Caco-2 (cell line): ENCODE data around the gene OR5H6. TPM values are rescaled to one million over a fixed set of nuclear protein-coding genes. Genes with fewer than 3 reads are reported as not detected.

Source experiments
- Bru-seq: library from RNA; stranded (reverse); fragments of 400-500 nt; gene quantifications from one replicate; lab custom pipeline; 2021; lab: Mats Ljungman, UMichigan
- BruChase-seq, 2 experiments: library from RNA; stranded (reverse); fragments of 400-500 nt; gene quantifications; one replicate each; lab custom pipeline; 2021; lab: Mats Ljungman, UMichigan
- BruUV-seq: library from RNA; stranded (reverse); fragments of 400-500 nt; replicated peaks from 2 replicates; lab custom pipeline; 2021; lab: Mats Ljungman, UMichigan
- CTCF ChIA-PET: fragments of 300-600 bp; sonication (Branson Sonifier 250); formaldehyde crosslinking; loops from one replicate; lab custom pipeline; 2022; ENCODE audit warnings: antibody characterized with exemption; lab: Charles Lee
- POLR2A ChIA-PET: fragments of 300-600 bp; sonication (Branson Sonifier 250); formaldehyde crosslinking; loops from one replicate; lab custom pipeline; 2022; ENCODE audit warnings: antibody characterized with exemption; lab: Charles Lee
- DNase-seq, 2 experiments: peaks; one replicate each; pipeline versions ENCODE4 v3.0.0 to v3.0.0-alpha.2; 2020 to 2022
- H3K27me3 ChIP-seq: replicated peaks from 2 replicates; pipeline ENCODE4 v1.6.0; 2011; ENCODE audit warnings: low read length; ENCODE audit not compliant: control insufficient read depth, insufficient read depth
- H3K36me3 ChIP-seq: 2 replicates; pipeline ENCODE4 v1.5.1; 2011; ENCODE audit warnings: low read length; ENCODE audit not compliant: control insufficient read depth, insufficient read depth
- H3K4me1 ChIP-seq: fragments of 250-450 bp; sonication (Bioruptor Pico); 2 replicates; pipeline ENCODE4 v1.5.1; 2020; ENCODE audit warnings: mild to moderate bottlenecking
- H3K4me3 ChIP-seq: 2 replicates; pipeline ENCODE4 v1.5.1; 2011; ENCODE audit warnings: low read depth, mild to moderate bottlenecking, control low read depth, low read length
- H3K9me3 ChIP-seq: fragments of 250-450 bp; sonication (Bioruptor Pico); 2 replicates; pipeline ENCODE4 v1.5.1; 2020; ENCODE audit warnings: mild to moderate bottlenecking, moderate library complexity
- H3K27ac Mint-ChIP-seq: one replicate; pipeline ENCODE4 v1.8.0; 2022; ENCODE audit warnings: mixed read lengths; ENCODE audit not compliant: unreplicated experiment
- H3K27me3 Mint-ChIP-seq: one replicate; pipeline ENCODE4 v1.8.0; 2022; ENCODE audit warnings: mixed read lengths; ENCODE audit not compliant: insufficient read depth, unreplicated experiment
- H3K36me3 Mint-ChIP-seq: one replicate; pipeline ENCODE4 v1.8.0; 2022; ENCODE audit warnings: mild to moderate bottlenecking, mixed read lengths; ENCODE audit not compliant: insufficient read depth, unreplicated experiment
- H3K4me1 Mint-ChIP-seq: one replicate; pipeline ENCODE4 v1.8.0; 2022; ENCODE audit warnings: low read depth, mixed read lengths; ENCODE audit not compliant: unreplicated experiment
- H3K4me3 Mint-ChIP-seq: one replicate; pipeline ENCODE4 v1.8.0; 2022; ENCODE audit warnings: mild to moderate bottlenecking, moderate library complexity, mixed read lengths; ENCODE audit not compliant: unreplicated experiment
- H3K9me3 Mint-ChIP-seq: one replicate; pipeline ENCODE4 v1.8.0; 2022; ENCODE audit warnings: mixed read lengths; ENCODE audit not compliant: unreplicated experiment
- CTCF ChIP-seq, 2 experiments: fragments of 200-600 bp in 1 of 2; IDR thresholded peaks; 1 replicate in 1 of 2; 2 replicates in 1 of 2; pipeline versions ENCODE4 v1.5.1 to v1.8.0; 2011 to 2022; ENCODE audit warnings: antibody characterized with exemption in 1 of 2, control low read depth in 1 of 2, inconsistent platforms in 1 of 2, low read depth in 1 of 2, low read length in 1 of 2, mild to moderate bottlenecking in 1 of 2, moderate library complexity in 1 of 2; ENCODE audit not compliant: insufficient read depth in 1 of 2, severe bottlenecking in 1 of 2, unreplicated experiment in 1 of 2
- intact Hi-C: fragments of 100-400 bp; cut with micrococcal nuclease; formaldehyde crosslinking; loops from one replicate; pipeline ENCODE4 v1.10.0; 2022; ENCODE audit not compliant: unreplicated experiment
- long read RNA-seq: library from polyadenylated mRNA; stranded (forward); transcript quantifications from one replicate; pipeline ENCODE4 v2.0.0, GENCODE V29; 2022
- total RNA-seq: library from RNA; stranded (reverse); gene quantifications from 2 replicates; pipeline ENCODE4 v1.2.3, GENCODE V29; 2022

OR5H6 gene
- total RNA-seq: not detected in 2 replicates
- Bru-seq, nascent RNA: not detected
- not detected for BruChase-seq, experiment 1, labeled RNA remaining after a 2-hour chase
- not detected for BruChase-seq, experiment 2, labeled RNA remaining after a 6-hour chase
- long read RNA-seq: 0 reads

DNA sequence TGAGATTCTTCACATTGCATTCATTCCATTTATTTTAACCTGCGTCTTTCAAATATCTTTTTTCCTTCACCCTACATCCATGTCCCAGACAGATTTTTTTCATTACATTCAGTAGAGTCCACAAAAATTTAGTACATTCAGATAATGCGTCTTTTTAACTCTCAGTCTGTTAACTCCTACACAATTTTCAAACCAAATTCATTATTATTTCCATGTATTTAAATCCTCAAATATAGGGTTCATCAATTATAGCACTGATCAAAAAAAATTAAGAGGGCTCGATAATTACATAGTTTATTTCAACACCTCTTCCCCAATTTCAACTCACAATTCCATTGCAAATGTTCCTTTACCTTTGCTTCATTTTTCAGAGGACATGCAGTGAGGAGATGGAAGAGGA is at the start of gene OR5H6:
Gene OR5H6, plus strand, starts transcription at position 301 of the 400 bp plus-strand sequence. Its CDS starts 89 bp downstream, at position 390.
- Mint-ChIP-seq H3K36me3 (no peaks in the 10 kb centered on the region), H3K9me3 (peaks cover 14% of the 10 kb centered on the region), H3K27me3 (no peaks in the 10 kb centered on the region), H3K4me1 (no peaks in the 10 kb centered on the region), H3K27ac (no peak within 1 kb of the TSS), H3K4me3 (no peak within 1 kb of the TSS)
- Histone ChIP-seq H3K4me1 (no peaks in the 10 kb centered on the region), H3K36me3 (no peaks in the 10 kb centered on the region), H3K27me3 (no peaks in the 10 kb centered on the region), H3K9me3 (no peaks in the 10 kb centered on the region), H3K4me3 (no peak within 1 kb of the TSS)
- TF ChIP-seq CTCF (IDR thresholded peaks at IDR 0.05; ENCODE audit: insufficient read depth in 1 of 2, low read depth in 1 of 2, low read length in 1 of 2, severe bottlenecking in 1 of 2, unreplicated experiment in 1 of 2): no peak
- ChIA-PET CTCF (no interaction called here), POLR2A (no interaction called here)
- BruUV-seq: no TSS peak
- intact Hi-C loops: no loop called here
- no peak for DNase-seq

DNA sequence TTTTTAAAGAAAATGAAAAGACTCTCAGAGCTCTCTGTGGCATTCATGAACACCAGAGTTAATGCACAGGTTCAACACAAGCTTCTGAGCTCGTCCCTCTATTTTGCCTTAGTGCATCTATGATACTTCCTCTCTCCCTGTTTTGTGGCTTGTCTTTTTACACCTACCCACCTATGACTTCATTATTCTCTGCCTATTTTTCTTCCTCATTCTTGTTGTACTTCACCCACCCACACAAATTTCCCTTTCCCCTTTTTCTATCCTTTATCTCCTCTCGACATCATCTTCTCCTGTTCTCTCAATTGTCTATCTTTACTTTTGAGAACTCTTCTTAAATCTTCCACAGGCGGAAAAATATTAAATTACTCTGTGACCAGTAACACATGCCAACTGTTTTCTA is 49.0 kb upstream of the OR5H6 start:
- POLR2A ChIA-PET: no interaction called here
- Mint-ChIP-seq H3K36me3 (no peaks in the 10 kb centered on the region), H3K27ac (no peak overlapping the region)

GRCh38 chr3:98223907-98224672 is 40.0 kb upstream of the OR5H6 start:
- H3K36me3 Mint-ChIP-seq: no peaks in the 10 kb centered on the region
- Histone ChIP-seq H3K4me3 (no peak overlapping the region), H3K36me3 (no peaks in the 10 kb centered on the region), H3K4me1 (no peaks in the 10 kb centered on the region), H3K27me3 (no peaks in the 10 kb centered on the region), H3K9me3 (no peaks in the 10 kb centered on the region)
- no peak overlapping the region for H3K4me3 Mint-ChIP-seq
- intact Hi-C loops: no loop called here
- H3K4me1 Mint-ChIP-seq: no peaks in the 10 kb centered on the region
- no peaks in the 10 kb centered on the region for H3K9me3 Mint-ChIP-seq
- POLR2A ChIA-PET: no interaction called here
- H3K27me3 Mint-ChIP-seq: no peaks in the 10 kb centered on the region
- H3K27ac Mint-ChIP-seq: no peak overlapping the region
- no peak for TF ChIP-seq CTCF (IDR thresholded peaks at IDR 0.05; ENCODE audit: insufficient read depth in 1 of 2, low read depth in 1 of 2, low read length in 1 of 2, severe bottlenecking in 1 of 2, unreplicated experiment in 1 of 2)
- BruUV-seq: no TSS peak
- DNase-seq: no peak
- CTCF ChIA-PET: no interaction called here

More for the DNA sequence above, 49.0 kb upstream of the OR5H6 start:
- Histone ChIP-seq H3K4me1 (no peaks in the 10 kb centered on the region), H3K36me3 (no peaks in the 10 kb centered on the region), H3K27me3 (no peaks in the 10 kb centered on the region), H3K4me3 (no peak overlapping the region), H3K9me3 (no peaks in the 10 kb centered on the region)
- BruUV-seq: no TSS peak
- peaks cover 2% of the 10 kb centered on the region for H3K27me3 Mint-ChIP-seq
- H3K4me1 Mint-ChIP-seq: no peaks in the 10 kb centered on the region
- H3K4me3 Mint-ChIP-seq: no peak overlapping the region
- peaks cover 7% of the 10 kb centered on the region for H3K9me3 Mint-ChIP-seq
- DNase-seq: no peak
- CTCF ChIA-PET: no interaction called here
- intact Hi-C loops: no loop called here
- TF ChIP-seq CTCF (IDR thresholded peaks at IDR 0.05; ENCODE audit: insufficient read depth in 1 of 2, low read depth in 1 of 2, low read length in 1 of 2, severe bottlenecking in 1 of 2, unreplicated experiment in 1 of 2): no peak
